Colonic mucosa (tissue), 4 donors: ENCODE measurements around the gene SDHA. TPM values are rescaled to one million over a fixed set of nuclear protein-coding genes. Genes with fewer than 3 reads are reported as not detected.

Experiments
- DNase-seq: peaks from one replicate; pipeline ENCODE4 v3.0.0-alpha.2; 2020
- H3K27ac ChIP-seq: fragments of 200-600 bp; one replicate; pipeline ENCODE4 v1.8.0; 2021
- H3K27me3 ChIP-seq: fragments of 200-600 bp; one replicate; pipeline ENCODE4 v1.8.0; 2021
- H3K36me3 ChIP-seq: fragments of 200-600 bp; one replicate; pipeline ENCODE4 v1.8.0; 2021
- H3K4me1 ChIP-seq: fragments of 200-600 bp; one replicate; pipeline ENCODE4 v1.8.0; 2021; ENCODE audit warnings: mild to moderate bottlenecking
- H3K4me3 ChIP-seq: fragments of 200-600 bp; one replicate; pipeline ENCODE4 v1.8.0; 2021
- H3K9ac ChIP-seq, 2 donors: one replicate each; pipeline ENCODE4 v1.7.0; 2013; ENCODE audit warnings: control low read depth in 2 of 2, low read depth in 2 of 2, low read length in 2 of 2
- H3K9me3 ChIP-seq: fragments of 200-600 bp; one replicate; pipeline ENCODE4 v1.8.0; 2021
- CTCF ChIP-seq: fragments of 200-600 bp; IDR thresholded peaks from one replicate; pipeline ENCODE4 v1.8.0; 2022; ENCODE audit warnings: antibody characterized with exemption, mild to moderate bottlenecking
- intact Hi-C: fragments of 100-400 bp; cut with DNase I; formaldehyde crosslinking; loops from one replicate; pipeline ENCODE4 v1.14.1; 2022
- total RNA-seq, 2 donors: library from RNA; stranded (reverse); fragmentation: NEBNext Ultra II Directional in 1 of 2; extraction: Animal tissue kit (Norgen Biotek cat#: 25700) in 1 of 2; gene quantifications; one replicate each; pipeline ENCODE4 v1.2.1, GENCODE V29; 2021
- donor health status: healthy.
- donor health status: DM: no; HTN: no; CAD: no.
- donor health status: DM: no; HTN: no; CAD: no.

Gene SDHA
- total RNA-seq, 2 donors from 2014 or later = 285 to 414 TPM

GRCh38 chr5:198516-199196 is 19.5 kb upstream of the SDHA start:
- H3K27ac ChIP-seq = no peak overlapping the region
- intact Hi-C loops = no loop called here

GRCh38 chr5:199197-199949 is 18.7 kb upstream of the SDHA start:
- no peaks in the 10 kb centered on the region for H3K27me3 ChIP-seq
- no peaks in the 10 kb centered on the region for H3K9me3 ChIP-seq
- H3K27ac ChIP-seq = no peak overlapping the region
- H3K4me3 ChIP-seq = no peak overlapping the region
- DNase-seq = no peak
- H3K4me1 ChIP-seq = no peaks in the 10 kb centered on the region
- intact Hi-C loops = no loop called here
- TF ChIP-seq CTCF = no peak
- no peak overlapping the region for H3K9ac ChIP-seq
- no peaks in the 10 kb centered on the region for H3K36me3 ChIP-seq

More at GRCh38 chr5:198516-199196, 19.5 kb upstream of the SDHA start:
- H3K9ac ChIP-seq = no peak overlapping the region
- no peaks in the 10 kb centered on the region for H3K36me3 ChIP-seq
- no peak for TF ChIP-seq CTCF
- H3K9me3 ChIP-seq = no peaks in the 10 kb centered on the region
- no peaks in the 10 kb centered on the region for H3K4me1 ChIP-seq
- DNase-seq = no peak
- H3K27me3 ChIP-seq = no peaks in the 10 kb centered on the region
- H3K4me3 ChIP-seq = no peak overlapping the region

- no peak for TF ChIP-seq CTCF
- Histone ChIP-seq H3K9ac (no peak overlapping the region), H3K27me3 (no peaks in the 10 kb centered on the region), H3K4me3 (no peak overlapping the region), H3K36me3 (no peaks in the 10 kb centered on the region), H3K9me3 (no peaks in the 10 kb centered on the region), H3K27ac (no peak overlapping the region), H3K4me1 (no peaks in the 10 kb centered on the region)
- intact Hi-C loops = no loop called here
- no peak for DNase-seq
These were observed 18.0 kb upstream of the SDHA start for GRCh38 chr5:199950-200645.

GRCh38 chr5:200985-201384 is 17.1 kb upstream of the SDHA start:
- intact Hi-C loops = no loop called here
- DNase-seq = no peak
- TF ChIP-seq CTCF = no peak

GRCh38 chr5:201672-202071 is 16.4 kb upstream of the SDHA start:
- no peaks in the 10 kb centered on the region for H3K4me1 ChIP-seq
- no peaks in the 10 kb centered on the region for H3K27me3 ChIP-seq
- no peak overlapping the region for H3K9ac ChIP-seq
- no peak overlapping the region for H3K27ac ChIP-seq
- H3K9me3 ChIP-seq = no peaks in the 10 kb centered on the region
- no peak overlapping the region for H3K4me3 ChIP-seq
- H3K36me3 ChIP-seq = no peaks in the 10 kb centered on the region
- TF ChIP-seq CTCF = no peak
- no peak for DNase-seq
- intact Hi-C loops = no loop called here

More at GRCh38 chr5:200985-201384, 17.1 kb upstream of the SDHA start:
- Histone ChIP-seq H3K27me3 (no peaks in the 10 kb centered on the region), H3K9me3 (no peaks in the 10 kb centered on the region), H3K27ac (no peak overlapping the region), H3K36me3 (no peaks in the 10 kb centered on the region), H3K9ac (no peak overlapping the region), H3K4me1 (no peaks in the 10 kb centered on the region), H3K4me3 (no peak overlapping the region)
